HG03064 (cell line): ENCODE data around the gene TSC1.
"Not testable (repeated sequence)": the region's sequence is repeated elsewhere in the genome, so short reads cannot be mapped to it uniquely, and the experiment has no call there.

Source experiments
- ATAC-seq: cut with Tn5 transposase; IDR thresholded peaks from one replicate; pipeline ENCODE4 v1.9.1; 2021; ENCODE audit warnings: low read depth; ENCODE audit not compliant: unreplicated experiment

Gene TSC1

GRCh38 chr9:132944294-132945185 lies at the start of gene TSC1:
TSS of gene TSC1 (minus strand) at chr9:132944616. CDS start at chr9:132928872, 15,744 bp downstream.
- peak; percentile 61 for ATAC-seq

GRCh38 chr9:132993511-132993939 lies 49.1 kb upstream of the TSC1 start:
- ATAC-seq, result no peak

GRCh38 chr9:132991351-132992300 lies 47.2 kb upstream of the TSC1 start:
- no peak for ATAC-seq

GRCh38 chr9:132990781-132991180 lies 46.4 kb upstream of the TSC1 start:
- ATAC-seq, result no peak

- not testable (repeated sequence) for ATAC-seq
Observed at GRCh38 chr9:132989998-132990557, 45.7 kb upstream of the TSC1 start.

GRCh38 chr9:132989414-132989996 lies 45.1 kb upstream of the TSC1 start:
- no peak for ATAC-seq

- ATAC-seq, result no peak
Observed at GRCh38 chr9:132989014-132989310, 44.5 kb upstream of the TSC1 start.

- no peak for ATAC-seq
Observed at GRCh38 chr9:132988244-132989013, 44.0 kb upstream of the TSC1 start.

- ATAC-seq, result no peak
Observed at GRCh38 chr9:132986640-132987620, 42.5 kb upstream of the TSC1 start.

- ATAC-seq, result no peak
Observed at GRCh38 chr9:132986114-132986513, 41.7 kb upstream of the TSC1 start.

GRCh38 chr9:132985489-132985888 lies 41.1 kb upstream of the TSC1 start:
- no peak for ATAC-seq

GRCh38 chr9:132985071-132985350 lies 40.6 kb upstream of the TSC1 start:
- no peak for ATAC-seq

GRCh38 chr9:132984202-132985070 lies 40.0 kb upstream of the TSC1 start:
- no peak for ATAC-seq

- ATAC-seq, result no peak
Observed at GRCh38 chr9:132983491-132984201, 39.2 kb upstream of the TSC1 start.

- no peak for ATAC-seq
Observed at GRCh38 chr9:132982458-132982857, 38.0 kb upstream of the TSC1 start.

- ATAC-seq, result no peak
Observed at GRCh38 chr9:132980157-132980556, 35.7 kb upstream of the TSC1 start.

GRCh38 chr9:132978451-132979131 lies 34.2 kb upstream of the TSC1 start, which contains the start of gene GFI1B:
TSS of gene GFI1B (plus strand) at chr9:132978694. CDS start at chr9:132986679, 7,985 bp downstream.
- no peak for ATAC-seq
